ENCODE results near the gene COBL.

Gene COBL

GRCh38 chr7:51141451-51142003 is 175.1 kb downstream of the COBL start:
- peak; percentile 64; the same call in 1 of the 2 replicates for TF ChIP-seq CTCF (IDR thresholded peaks at IDR 0.05)

- TF ChIP-seq CTCF (IDR thresholded peaks at IDR 0.05), result no peak
Observed at GRCh38 chr7:51140199-51141164, 176.1 kb downstream of the COBL start.

- TF ChIP-seq CTCF (IDR thresholded peaks at IDR 0.05), result no peak
Observed at GRCh38 chr7:51139796-51140195, 176.8 kb downstream of the COBL start.

- TF ChIP-seq CTCF (IDR thresholded peaks at IDR 0.05), result no peak
Observed at GRCh38 chr7:51138123-51139085, 178.2 kb downstream of the COBL start.

- TF ChIP-seq CTCF (IDR thresholded peaks at IDR 0.05), result no peak
Observed at GRCh38 chr7:51135576-51135975, 181.0 kb downstream of the COBL start.

GRCh38 chr7:51134013-51134441 is 182.6 kb downstream of the COBL start:
- no peak for TF ChIP-seq CTCF (IDR thresholded peaks at IDR 0.05)

- TF ChIP-seq CTCF (IDR thresholded peaks at IDR 0.05), result no peak
Observed at GRCh38 chr7:51132661-51133060, 183.9 kb downstream of the COBL start.

Data from LNCAP (cell line).